ENCODE results near the gene LAD1.

The LAD1 gene

DNA sequence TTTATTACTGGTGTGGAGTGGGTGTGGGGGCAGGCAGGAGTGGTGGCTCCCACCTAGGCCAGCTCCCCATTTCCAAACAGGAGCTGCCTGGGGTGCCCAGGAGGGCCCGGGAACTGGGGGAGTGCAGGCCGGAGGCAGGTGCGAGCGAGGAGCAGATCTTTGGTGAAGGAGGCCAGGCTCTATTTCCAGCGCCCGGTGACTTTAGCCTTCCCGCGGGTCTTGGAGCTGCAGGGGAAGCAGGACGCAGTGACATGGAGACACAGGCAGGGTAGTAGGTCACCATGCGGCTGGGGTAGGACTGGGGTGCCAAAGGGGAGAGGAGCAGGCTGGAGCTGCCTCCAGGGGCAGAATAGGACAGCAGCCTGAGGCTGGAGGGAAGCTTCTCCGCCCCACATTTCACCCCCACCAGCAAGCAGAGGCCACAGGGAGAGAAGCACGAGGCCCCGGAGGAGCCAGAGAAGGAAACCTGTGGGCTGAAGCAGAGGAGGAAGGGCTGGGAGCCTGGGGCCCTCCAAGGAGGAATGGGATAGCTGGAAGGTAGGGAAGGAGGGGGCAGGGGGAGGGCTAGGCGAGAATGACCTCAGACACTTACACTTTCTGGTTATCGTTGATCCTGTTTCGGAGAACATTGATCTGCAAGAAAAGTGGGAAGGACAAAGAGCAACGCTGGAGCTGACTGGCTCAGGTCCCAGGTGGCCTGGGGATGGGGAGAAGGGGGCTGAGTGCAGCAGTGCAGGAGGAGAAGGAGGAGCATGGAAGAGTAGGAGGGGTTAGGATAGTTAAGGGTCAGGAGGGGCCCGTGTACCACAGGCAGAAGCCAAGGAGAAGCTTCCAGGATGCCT is 39.9 kb downstream of the LAD1 start:
- DNase-seq = no peak
- TF ChIP-seq POLR2A (IDR thresholded peaks at IDR 0.05; ENCODE audit: low read length) (no peak), GATA1 (IDR thresholded peaks at IDR 0.05; ENCODE audit: low read depth, low read length) (no peak)

DNA sequence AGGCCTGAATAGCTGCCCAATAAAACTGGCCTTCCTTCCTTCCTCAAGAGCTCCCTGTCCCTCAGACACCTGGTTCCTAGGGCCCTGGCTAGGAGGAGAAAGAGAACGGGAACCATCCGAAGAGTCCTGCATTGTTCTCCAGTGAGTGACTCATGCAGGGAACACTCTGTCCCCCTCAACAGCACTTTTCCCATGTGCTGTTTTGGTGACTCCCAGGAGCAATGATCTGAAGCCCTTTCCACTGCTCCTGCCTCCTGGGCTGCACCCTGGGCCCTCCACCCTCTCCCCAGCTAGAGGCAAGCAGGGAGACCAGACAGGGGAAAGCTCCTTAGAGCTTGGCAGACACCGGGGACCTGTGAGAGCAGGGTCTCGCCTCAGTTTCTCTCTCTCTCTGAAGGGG is 40.5 kb downstream of the LAD1 start:
- DNase-seq = no peak

GRCh38 chr1:201357636-201358348 is 41.3 kb downstream of the LAD1 start:
- no peak for DNase-seq
- TF ChIP-seq GATA1 (IDR thresholded peaks at IDR 0.05; ENCODE audit: low read depth, low read length) (no peak), POLR2A (IDR thresholded peaks at IDR 0.05; ENCODE audit: low read length) (no peak)

More for the DNA sequence above, 40.5 kb downstream of the LAD1 start:
- no peak for TF ChIP-seq GATA1 (IDR thresholded peaks at IDR 0.05; ENCODE audit: low read depth, low read length)
- no peak for TF ChIP-seq POLR2A (IDR thresholded peaks at IDR 0.05; ENCODE audit: low read length)

- TF ChIP-seq POLR2A (IDR thresholded peaks at IDR 0.05; ENCODE audit: low read length) (no peak), GATA1 (IDR thresholded peaks at IDR 0.05; ENCODE audit: low read depth, low read length) (no peak)
- DNase-seq = no peak
Measured at GRCh38 chr1:201357211-201357610, 41.9 kb downstream of the LAD1 start.

DNA sequence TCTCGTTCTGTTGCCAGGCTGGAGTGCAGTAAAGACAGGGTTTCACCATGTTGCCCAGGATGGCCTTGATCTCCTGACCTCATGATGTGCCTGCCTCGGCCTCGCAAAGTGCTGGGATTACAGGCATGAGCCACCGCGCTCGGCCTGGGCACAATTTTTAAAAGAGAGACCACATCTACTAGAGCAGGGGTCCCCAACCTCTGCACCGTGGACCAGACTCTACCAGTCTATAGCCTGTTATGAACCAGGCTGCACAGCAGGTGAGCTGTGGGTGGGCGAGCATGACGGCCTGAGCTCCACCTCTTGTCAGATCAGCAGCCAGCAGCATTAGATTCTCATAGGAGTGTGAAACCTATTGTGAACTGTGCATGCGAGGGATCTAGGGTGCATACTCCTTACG is 42.4 kb downstream of the LAD1 start:
- no peak for TF ChIP-seq POLR2A (IDR thresholded peaks at IDR 0.05; ENCODE audit: low read length)
- no peak for TF ChIP-seq GATA1 (IDR thresholded peaks at IDR 0.05; ENCODE audit: low read depth, low read length)
- no peak for DNase-seq

- TF ChIP-seq GATA1 (IDR thresholded peaks at IDR 0.05; ENCODE audit: low read depth, low read length) (no peak), POLR2A (IDR thresholded peaks at IDR 0.05; ENCODE audit: low read length) (no peak)
- no peak for DNase-seq
Measured at GRCh38 chr1:201356236-201356635, 42.9 kb downstream of the LAD1 start.

DNA sequence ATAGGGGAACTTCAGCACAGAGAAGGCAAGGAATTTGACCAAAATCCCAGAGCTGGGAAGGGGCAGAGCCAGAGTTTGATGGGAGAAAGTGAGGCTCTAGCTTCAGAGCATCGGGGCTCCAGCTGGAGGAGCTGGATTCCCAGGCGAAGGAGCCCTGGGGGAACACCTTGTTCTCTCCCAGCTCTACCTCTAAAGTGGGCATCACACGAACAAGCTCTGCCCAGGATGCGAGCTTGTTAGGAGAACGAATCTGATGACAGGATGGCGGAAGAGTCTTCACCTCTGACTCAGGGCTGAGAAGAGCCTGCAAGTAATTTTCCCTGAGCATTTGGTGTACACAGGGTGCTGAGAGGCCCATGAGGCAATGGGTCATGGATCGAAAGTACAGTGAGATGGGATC is 43.7 kb downstream of the LAD1 start:
- TF ChIP-seq GATA1 (IDR thresholded peaks at IDR 0.05; ENCODE audit: low read depth, low read length) (no peak), POLR2A (IDR thresholded peaks at IDR 0.05; ENCODE audit: low read length) (no peak)
- no peak for DNase-seq

DNA sequence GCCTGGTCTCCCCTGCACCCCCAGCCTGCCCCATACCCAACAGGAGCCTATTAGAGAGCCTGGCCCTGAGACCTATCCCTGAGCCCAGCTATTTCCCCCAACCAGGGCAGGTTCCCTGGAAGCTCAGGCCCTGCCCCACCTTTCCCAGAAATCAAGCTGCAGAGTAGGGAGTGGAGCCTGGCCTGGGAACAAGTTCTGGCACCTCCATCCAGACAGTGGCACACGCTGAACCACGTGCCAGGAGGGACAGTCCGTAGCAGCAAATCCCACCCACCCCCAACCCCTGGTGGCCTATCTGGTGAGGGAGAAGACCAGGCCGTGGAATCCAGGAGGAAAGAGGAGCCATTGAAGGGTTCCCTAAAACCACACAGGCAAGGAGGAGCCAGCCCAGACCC is 44.2 kb downstream of the LAD1 start:
- TF ChIP-seq GATA1 (IDR thresholded peaks at IDR 0.05; ENCODE audit: low read depth, low read length) (no peak), POLR2A (IDR thresholded peaks at IDR 0.05; ENCODE audit: low read length) (no peak)
- DNase-seq = no peak

GRCh38 chr1:201354151-201354900 is 44.8 kb downstream of the LAD1 start:
- TF ChIP-seq POLR2A (IDR thresholded peaks at IDR 0.05; ENCODE audit: low read length) (no peak), GATA1 (IDR thresholded peaks at IDR 0.05; ENCODE audit: low read depth, low read length) (no peak)
- DNase-seq = no peak

DNA sequence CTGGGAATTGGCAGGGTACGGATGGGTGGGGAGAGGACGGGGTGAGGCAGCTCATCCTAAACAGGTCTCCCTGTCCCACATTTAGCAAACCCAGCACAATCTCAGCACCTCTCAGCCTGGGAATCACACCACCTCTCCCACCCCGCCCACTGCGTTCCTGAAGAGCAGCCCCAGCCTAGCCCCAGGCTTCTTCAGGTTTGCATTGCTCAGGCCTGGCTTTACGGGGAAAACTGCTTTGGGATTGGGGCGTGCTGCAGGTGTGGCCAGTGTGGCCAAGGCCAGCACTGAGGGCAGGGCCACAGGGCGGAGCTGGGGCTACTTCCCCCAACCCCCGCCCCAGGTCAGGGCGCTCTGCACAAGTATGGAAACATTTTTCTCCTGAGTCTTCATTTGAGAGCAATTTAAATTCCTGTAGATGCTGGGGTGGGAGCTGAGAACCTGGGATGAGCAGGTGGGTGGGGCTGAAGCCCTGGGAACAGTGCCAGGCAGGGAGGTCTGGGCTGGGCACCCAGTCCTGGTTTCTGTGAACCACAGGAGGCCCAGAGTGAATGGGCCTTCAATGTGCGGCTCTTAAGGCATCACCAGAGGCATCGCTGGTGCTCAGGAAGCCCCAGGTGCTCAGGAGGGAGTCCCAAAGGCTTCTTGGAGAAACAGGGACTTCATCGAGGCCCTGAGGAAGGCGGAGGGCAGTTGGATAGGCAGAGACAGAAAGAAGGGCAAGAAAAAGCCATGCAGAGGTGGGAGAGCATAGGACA is 45.8 kb downstream of the LAD1 start:
- no peak for DNase-seq

DNA sequence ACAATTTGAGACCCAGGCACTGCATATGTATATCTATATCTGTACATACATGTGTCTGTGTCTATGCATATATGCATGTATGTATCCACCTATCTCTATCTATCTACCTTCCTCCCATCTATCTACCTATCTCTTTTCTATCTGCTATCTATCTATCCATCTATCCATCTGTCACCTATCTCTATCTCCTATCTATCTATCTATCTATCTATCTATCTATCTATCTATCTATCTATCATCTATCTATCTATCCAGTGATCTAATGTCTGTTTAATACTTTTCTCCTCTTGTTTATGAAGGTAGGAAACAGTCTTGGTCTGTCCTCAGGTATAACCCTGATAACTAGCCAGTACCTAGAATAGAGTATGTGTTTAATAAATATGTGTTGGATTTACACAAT is 47.5 kb downstream of the LAD1 start:
- TF ChIP-seq POLR2A (IDR thresholded peaks at IDR 0.05; ENCODE audit: low read length) (no peak), GATA1 (IDR thresholded peaks at IDR 0.05; ENCODE audit: low read depth, low read length) (no peak)
- DNase-seq = no peak

More for the DNA sequence above, 45.8 kb downstream of the LAD1 start:
- TF ChIP-seq POLR2A (IDR thresholded peaks at IDR 0.05; ENCODE audit: low read length) (no peak), GATA1 (IDR thresholded peaks at IDR 0.05; ENCODE audit: low read depth, low read length) (no peak)

- DNase-seq = no peak
- no peak for TF ChIP-seq GATA1 (IDR thresholded peaks at IDR 0.05; ENCODE audit: low read depth, low read length)
- TF ChIP-seq POLR2A (IDR thresholded peaks at IDR 0.05; ENCODE audit: low read length) = no peak
Measured at GRCh38 chr1:201350884-201351283, 48.2 kb downstream of the LAD1 start.

DNA sequence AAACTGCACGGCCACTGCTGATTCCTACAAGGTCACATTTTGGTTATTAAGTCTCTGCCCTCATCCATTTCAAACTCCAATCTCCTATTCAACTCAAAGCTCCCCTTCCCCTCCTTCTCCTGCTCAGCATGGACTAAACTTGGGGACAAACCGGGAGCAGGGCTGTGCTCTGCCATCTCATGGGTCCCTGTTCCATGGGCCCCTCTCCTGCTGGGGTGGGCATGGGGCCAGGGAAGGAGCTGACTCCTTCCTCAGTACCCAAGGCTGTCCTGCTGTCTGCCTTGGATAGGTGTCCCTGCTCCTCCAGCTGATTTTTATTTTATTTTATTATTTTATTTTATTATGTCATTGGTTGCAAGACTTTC is 48.8 kb downstream of the LAD1 start:
- DNase-seq = no peak
- TF ChIP-seq GATA1 (IDR thresholded peaks at IDR 0.05; ENCODE audit: low read depth, low read length) (no peak), POLR2A (IDR thresholded peaks at IDR 0.05; ENCODE audit: low read length) (no peak)
